Thoracic aorta (tissue), 2 donors: ENCODE measurements around the gene FNDC4. TPM values are rescaled to one million over a fixed set of nuclear protein-coding genes. Genes with fewer than 3 reads are reported as not detected.
A peak's percentile ranks its signal among the peaks of the same experiment; 100 is the strongest.

ENCODE experiments used
- ATAC-seq: fragments of 150-250 bp; one replicate; pipeline ENCODE4 v1.8.0; 2017; ENCODE audit warnings: low read depth; ENCODE audit not compliant: insufficient number of reproducible peaks, low FRiP score
- DNase-seq: peaks from one replicate; pipeline ENCODE4 v3.0.0-alpha.2; 2020; ENCODE audit warnings: low spot score
- H3K27ac ChIP-seq, 2 donors: fragments of 200-600 bp; sonication (generic); 1 replicate in 1 of 2; 2 replicates in 1 of 2; pipeline ENCODE4 v1.5.1; 2016; ENCODE audit warnings: mild to moderate bottlenecking in 2 of 2, moderate library complexity in 2 of 2
- H3K27me3 ChIP-seq: fragments of 200-600 bp; sonication (generic); replicated peaks from 2 replicates; pipeline ENCODE4 v1.6.0; 2016; ENCODE audit warnings: mild to moderate bottlenecking; ENCODE audit not compliant: insufficient read depth
- H3K36me3 ChIP-seq: fragments of 200-600 bp; sonication (generic); one replicate; pipeline ENCODE4 v1.5.1; 2016
- H3K4me1 ChIP-seq, 2 donors: fragments of 200-600 bp; sonication (generic); 1 replicate in 1 of 2; 2 replicates in 1 of 2; pipeline versions ENCODE4 v1.5.1 to v1.6.0; 2016; ENCODE audit warnings: low read depth in 2 of 2, mild to moderate bottlenecking in 1 of 2; ENCODE audit not compliant: control insufficient read depth in 1 of 2
- H3K4me3 ChIP-seq: fragments of 200-600 bp; sonication (generic); 2 replicates; pipeline ENCODE4 v1.5.1; 2016; ENCODE audit warnings: mild to moderate bottlenecking
- H3K9me3 ChIP-seq: fragments of 200-600 bp; sonication (generic); 2 replicates; pipeline ENCODE4 v1.5.1; 2016
- total RNA-seq, 2 donors: library from RNA; depleted of rRNA; stranded (reverse); fragments of >200 nt; gene quantifications; one replicate each; pipeline versions ENCODE4 v1.1.0 to v1.2.3, GENCODE V29; 2016
- TF ChIP-seq, protein P1 (sequence below): fragments of 200-600 bp; sonication (generic); IDR thresholded peaks from one replicate; pipeline ENCODE4 v1.5.1; 2019; ENCODE audit warnings: antibody characterized with exemption

FNDC4 gene
- total RNA-seq, 2 donors from 2014 or later = 32.9 to 37.1 TPM

DNA sequence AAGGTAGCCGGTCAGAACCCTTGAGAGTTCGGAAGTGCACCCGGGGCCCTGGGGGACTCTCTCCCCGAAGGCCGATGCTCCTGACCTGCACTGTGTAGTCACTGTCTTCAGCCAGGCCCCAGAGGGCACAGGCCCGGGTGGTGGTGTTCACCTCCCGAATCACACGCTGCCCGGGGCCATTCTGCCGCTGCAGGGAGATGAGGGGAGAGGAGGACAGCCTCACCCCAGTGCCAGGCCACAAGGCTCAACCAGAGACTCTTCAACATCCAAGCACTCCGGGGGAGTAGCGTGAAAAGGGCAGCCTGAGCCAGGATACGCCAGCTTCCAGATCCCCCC, 1.1 kb downstream of the FNDC4 start:
- TF ChIP-seq, protein P1, sequence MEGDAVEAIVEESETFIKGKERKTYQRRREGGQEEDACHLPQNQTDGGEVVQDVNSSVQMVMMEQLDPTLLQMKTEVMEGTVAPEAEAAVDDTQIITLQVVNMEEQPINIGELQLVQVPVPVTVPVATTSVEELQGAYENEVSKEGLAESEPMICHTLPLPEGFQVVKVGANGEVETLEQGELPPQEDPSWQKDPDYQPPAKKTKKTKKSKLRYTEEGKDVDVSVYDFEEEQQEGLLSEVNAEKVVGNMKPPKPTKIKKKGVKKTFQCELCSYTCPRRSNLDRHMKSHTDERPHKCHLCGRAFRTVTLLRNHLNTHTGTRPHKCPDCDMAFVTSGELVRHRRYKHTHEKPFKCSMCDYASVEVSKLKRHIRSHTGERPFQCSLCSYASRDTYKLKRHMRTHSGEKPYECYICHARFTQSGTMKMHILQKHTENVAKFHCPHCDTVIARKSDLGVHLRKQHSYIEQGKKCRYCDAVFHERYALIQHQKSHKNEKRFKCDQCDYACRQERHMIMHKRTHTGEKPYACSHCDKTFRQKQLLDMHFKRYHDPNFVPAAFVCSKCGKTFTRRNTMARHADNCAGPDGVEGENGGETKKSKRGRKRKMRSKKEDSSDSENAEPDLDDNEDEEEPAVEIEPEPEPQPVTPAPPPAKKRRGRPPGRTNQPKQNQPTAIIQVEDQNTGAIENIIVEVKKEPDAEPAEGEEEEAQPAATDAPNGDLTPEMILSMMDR = no peak
- Histone ChIP-seq H3K4me1 (peaks cover 6 to 16% of the 10 kb centered on the region in 2 donors), H3K9me3 (no peaks in the 10 kb centered on the region), H3K27me3 (no peaks in the 10 kb centered on the region), H3K36me3 (no peaks in the 10 kb centered on the region), H3K4me3 (peak overlapping the region; percentile 88), H3K27ac (peak overlapping the region; percentile 68 to 81)
- ATAC-seq = no peak
- DNase-seq = no peak

DNA sequence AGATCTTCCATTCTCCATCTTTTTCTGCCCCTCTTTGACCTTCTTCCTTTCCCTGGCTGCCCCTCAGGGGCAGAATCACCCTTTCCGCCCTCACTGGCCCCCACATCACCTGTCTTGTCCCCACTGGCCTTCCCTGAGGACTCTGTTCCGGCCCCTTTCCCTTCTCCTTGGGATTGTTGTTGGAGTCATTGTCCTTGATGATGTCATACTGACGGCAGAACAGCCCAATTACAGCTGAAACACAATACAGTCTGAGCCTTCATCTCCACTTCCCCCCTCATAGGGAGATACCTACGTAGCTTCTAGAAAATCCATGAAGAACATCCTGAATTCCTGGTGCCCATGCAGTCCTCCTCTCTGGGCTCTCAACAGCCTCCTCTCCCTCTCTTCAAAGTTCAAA, 2.4 kb downstream of the FNDC4 start:
- no peak overlapping the region for H3K4me3 ChIP-seq
- no peak overlapping the region for H3K27ac ChIP-seq
- no peaks in the 10 kb centered on the region for H3K9me3 ChIP-seq
- no peaks in the 10 kb centered on the region for H3K36me3 ChIP-seq
- ATAC-seq (no peak), DNase-seq (no peak)
- peaks cover 10 to 19% of the 10 kb centered on the region in 2 donors for H3K4me1 ChIP-seq
- TF ChIP-seq, protein P1 = no peak
- H3K27me3 ChIP-seq = no peaks in the 10 kb centered on the region

DNA sequence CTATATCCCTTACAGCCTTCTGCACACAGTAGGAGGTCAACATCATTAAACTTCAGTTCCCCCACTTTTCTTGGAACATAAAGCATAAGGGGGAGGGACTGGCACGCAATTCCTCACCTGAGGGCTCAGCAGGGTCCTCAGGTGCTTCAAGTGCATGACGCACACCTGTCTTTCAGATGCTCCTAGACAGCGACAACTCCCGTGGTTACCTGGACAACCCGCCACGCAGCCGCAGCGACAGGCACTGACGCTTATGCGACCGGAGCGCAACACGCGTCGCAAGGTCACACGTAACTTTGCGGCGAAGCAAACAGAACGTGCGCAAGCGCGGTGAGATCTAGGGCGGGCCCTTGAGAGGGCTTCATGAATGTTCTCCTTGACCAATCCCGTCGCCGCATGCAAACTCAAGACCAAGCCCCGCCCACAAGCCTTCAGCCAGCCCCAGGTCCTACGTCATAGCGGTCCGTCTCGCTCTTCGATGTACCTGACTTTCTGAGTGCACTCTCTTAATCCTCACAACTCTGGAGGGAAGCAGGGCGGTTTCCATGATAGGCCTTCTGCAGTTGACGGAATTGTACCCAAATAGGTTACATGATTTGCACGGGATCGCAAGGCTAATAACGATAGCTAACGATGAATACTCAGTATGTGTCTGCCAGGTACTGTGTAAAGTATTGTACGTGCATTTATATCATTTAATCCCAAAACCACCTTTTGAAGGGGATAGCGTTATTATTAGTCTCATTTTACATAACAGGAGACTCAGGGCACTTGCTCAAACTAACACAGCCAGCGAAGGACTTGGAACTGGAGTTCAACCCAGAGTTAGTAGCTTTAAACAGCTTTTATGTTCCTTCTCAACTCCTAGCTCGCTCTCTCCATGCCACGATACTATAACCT, 5.3 kb downstream of the FNDC4 start, which contains the start of gene IFT172:
IFT172 (minus strand) TSS at position 246 of the 900 bp plus-strand sequence; CDS start at position 156, 90 bp downstream.
- H3K4me1 ChIP-seq = peaks cover 7 to 15% of the 10 kb centered on the region in 2 donors
- TF ChIP-seq, protein P1 = no peak
- DNase-seq (peak; percentile 98), ATAC-seq (peak; percentile 96)
- no peaks in the 10 kb centered on the region for H3K27me3 ChIP-seq
- peak within 1 kb of the TSS; percentile 83 for H3K4me3 ChIP-seq
- H3K9me3 ChIP-seq = no peaks in the 10 kb centered on the region
- H3K27ac ChIP-seq = peak within 1 kb of the TSS; percentile 65 to 73
- H3K36me3 ChIP-seq = peaks cover 7% of the 10 kb centered on the region

DNA sequence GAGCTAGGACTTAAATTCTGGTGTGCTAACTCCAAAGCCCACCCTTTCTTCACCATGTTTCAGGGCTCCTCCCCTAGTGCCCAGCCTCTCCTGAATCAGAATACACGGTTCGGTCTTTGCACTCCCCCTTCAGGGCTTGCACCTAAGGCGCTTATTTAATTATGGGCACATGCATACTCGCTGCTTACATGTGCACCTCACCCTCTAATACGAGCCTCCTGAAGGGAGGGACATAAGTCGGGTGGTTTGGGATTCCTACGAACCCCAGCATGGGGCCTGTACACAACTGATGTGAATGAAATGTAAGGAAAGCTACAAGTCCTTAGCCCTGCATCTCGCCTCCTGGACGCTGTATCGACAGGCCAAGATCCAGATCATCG, 5.9 kb downstream of the FNDC4 start:
- Histone ChIP-seq H3K27me3 (no peaks in the 10 kb centered on the region), H3K4me3 (peak overlapping the region; percentile 83), H3K4me1 (peaks cover 7 to 15% of the 10 kb centered on the region in 2 donors), H3K27ac (peak overlapping the region; percentile 55 to 73), H3K9me3 (no peaks in the 10 kb centered on the region), H3K36me3 (peaks cover 11% of the 10 kb centered on the region)
- DNase-seq (no peak), ATAC-seq (no peak)
- TF ChIP-seq, protein P1 = no peak

DNA sequence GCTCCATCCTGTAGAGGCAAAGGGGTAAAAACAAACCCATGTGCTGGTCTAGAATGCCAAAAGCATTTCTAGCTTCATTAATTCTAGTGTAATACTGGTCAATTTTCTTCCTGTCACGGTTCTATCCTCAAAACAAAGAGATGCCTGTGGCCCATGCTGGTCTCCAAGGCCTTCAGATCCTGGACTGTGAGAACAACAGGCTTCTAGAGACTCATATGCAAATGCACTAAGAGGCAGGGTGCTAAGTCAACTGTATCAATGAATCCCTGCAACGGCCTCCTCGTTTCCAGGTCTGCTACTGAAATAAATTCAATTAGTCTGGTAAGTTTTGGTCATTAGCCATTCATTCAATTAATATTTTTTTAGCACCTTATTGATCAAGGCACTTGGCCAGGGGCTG, 9.5 kb downstream of the FNDC4 start:
- ATAC-seq (no peak), DNase-seq (no peak)
- Histone ChIP-seq H3K27me3 (no peaks in the 10 kb centered on the region), H3K4me3 (no peak overlapping the region), H3K4me1 (peaks cover 7 to 13% of the 10 kb centered on the region in 2 donors), H3K27ac (no peak overlapping the region), H3K36me3 (peaks cover 17% of the 10 kb centered on the region), H3K9me3 (no peaks in the 10 kb centered on the region)
- TF ChIP-seq, protein P1 = no peak
